ENCODE measurements around the gene TGFBR3. TPM values are rescaled to one million over a fixed set of nuclear protein-coding genes. Genes with fewer than 3 reads are reported as not detected.

The TGFBR3 gene
- total and polyA plus RNA-seq, 2 of the 4 experiments (the other 2 are of a cell fraction): 3.0 to 11.3 TPM

GRCh38 chr1:91727763-91728162, 158.2 kb downstream of the TGFBR3 start:
- Histone ChIP-seq H3K14ac (replicated peaks; ENCODE audit: low read depth, low read length) (no peak overlapping the region), H4K5ac (ENCODE audit: low read depth, low read length) (no peak overlapping the region), H3K36me3 (ENCODE audit: control insufficient read depth, insufficient read depth, low read length) (peaks cover 12% of the 10 kb centered on the region), H3K79me1 (ENCODE audit: low read depth in 1 of 2, low read length in 2 of 2) (peaks cover 0 to 3% of the 10 kb centered on the region in 2 experiments; a peak in 1 of 4 replicates), H3K9me3 (ENCODE audit: control insufficient read depth, insufficient read depth, low read length) (no peaks in the 10 kb centered on the region), H3K4me2 (ENCODE audit: low read depth, low read length) (no peak overlapping the region), H2AFZ (replicated peaks; ENCODE audit: low read length, poor library complexity) (no peak overlapping the region), H4K8ac (ENCODE audit: low read depth in 2 of 2, low read length in 2 of 2) (no peak overlapping the region), H3K9ac (ENCODE audit: low read depth, low read length) (no peak overlapping the region), H3K4ac (ENCODE audit: low read depth, low read length) (no peak overlapping the region), H2BK120ac (ENCODE audit: low read depth, low read length) (no peak overlapping the region), H2BK20ac (ENCODE audit: low read depth, low read length) (no peak overlapping the region), H3K56ac (ENCODE audit: extremely low read depth, insufficient read depth, low read length) (no peak overlapping the region), H4K20me1 (ENCODE audit: insufficient read depth, low read length) (no peaks in the 10 kb centered on the region; the same call in 1 of the 2 replicates), H2BK5ac (ENCODE audit: low read depth, low read length, poor library complexity, severe bottlenecking) (no peak overlapping the region), H3K4me1 (ENCODE audit: control insufficient read depth, insufficient read depth, low read length) (peaks cover 21% of the 10 kb centered on the region), H2AK9ac (replicated peaks; ENCODE audit: low read depth, low read length, poor library complexity) (no peak overlapping the region), H3K4me3 (ENCODE audit: insufficient read depth, low read depth, low read length) (no peak overlapping the region), H3K27ac (ENCODE audit: insufficient read depth, low read length) (no peak overlapping the region), H3K18ac (ENCODE audit: low read depth, low read length) (no peak overlapping the region), H3K9me1 (ENCODE audit: insufficient read depth, low read length) (peaks cover 22% of the 10 kb centered on the region), H2AK5ac (ENCODE audit: low read depth, low read length) (no peak overlapping the region), H3K27me3 (ENCODE audit: control insufficient read depth, insufficient read depth, low read length) (no peaks in the 10 kb centered on the region), H2BK15ac (ENCODE audit: low read depth, low read length) (no peak overlapping the region), H3K23ac (ENCODE audit: low read depth, low read length) (no peak overlapping the region), H4K91ac (ENCODE audit: insufficient read depth, low read depth, low read length) (no peak overlapping the region)
- dilution Hi-C loops (cut with HindIII; ENCODE audit: low sequenced_read_pairs, unreplicated experiment): no loop called here
- intact Hi-C loops (cut with micrococcal nuclease): loop anchor here (5.0 kb wide), 1 partner anchor 190 kb away; no protein-coding TSS in a partner anchor
- BruUV-seq (replicated peaks): no TSS peak
- no peak for ATAC-seq (ENCODE audit: low read depth)
- DNase-seq: no peak
- POLR2A ChIA-PET (ENCODE audit: unreplicated experiment): no interaction called here
- in situ Hi-C loops (cut with MboI; ENCODE audit: low sequenced_read_pairs): no loop called here
- TF ChIP-seq FOS (IDR thresholded peaks at IDR 0.05; ENCODE audit: low read depth, low read length): no peak
- no peak for TF ChIP-seq SMC3 (IDR thresholded peaks at IDR 0.05; ENCODE audit: low read depth, low read length)
- no CpG with 5 or more reads among the region's 2 CpGs for WGBS, 2 experiments (ENCODE audit: extremely low coverage in 2 of 2, insufficient read length in 1 of 2)
- CTCF ChIA-PET: no interaction called here
